GM18520 (cell line): ENCODE measurements around the gene TEX47.

Experiments used
- ATAC-seq: cut with Tn5 transposase; IDR thresholded peaks from one replicate; pipeline ENCODE4 v1.9.1; 2021; ENCODE audit not compliant: unreplicated experiment

The TEX47 gene

DNA sequence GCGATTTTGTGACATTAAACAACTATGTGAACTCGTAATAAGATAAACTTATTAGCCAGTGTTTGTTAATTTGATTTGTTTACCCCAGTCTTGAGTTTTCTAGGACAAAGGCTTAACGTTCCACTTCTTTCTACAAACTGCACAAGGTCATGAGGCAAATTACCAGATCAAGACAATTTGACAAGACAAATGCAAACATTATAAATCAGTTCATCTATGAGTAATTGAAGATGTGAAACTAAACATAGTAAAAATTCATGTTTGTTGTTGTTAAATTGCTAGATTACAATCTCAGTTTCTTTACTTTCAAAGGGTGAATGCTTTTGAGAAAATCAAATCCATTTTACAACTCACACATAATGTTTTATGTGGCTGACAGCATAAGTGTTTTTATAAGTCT lies 49.4 kb downstream of the TEX47 start:
- ATAC-seq = no peak
